Spinal cord (tissue), 10 donors: ENCODE results near the gene ACTC1. TPM values are rescaled to one million over a fixed set of nuclear protein-coding genes. Genes with fewer than 3 reads are reported as not detected.

ENCODE experiments used
- DNase-seq, 6 donors: peaks; one replicate each; pipeline versions ENCODE4 v3.0.0 to v3.0.0-alpha.2; 2013 to 2015; ENCODE audit warnings: low spot score in 6 of 6, low read depth in 4 of 6
- H3K27ac ChIP-seq: one replicate; pipeline ENCODE4 v1.5.1; 2013; ENCODE audit warnings: low read depth, low read length, control low read depth
- H3K27me3 ChIP-seq: one replicate; pipeline ENCODE4 v1.6.1; 2013; ENCODE audit warnings: low read length; ENCODE audit not compliant: control insufficient read depth, insufficient read depth
- H3K36me3 ChIP-seq: one replicate; pipeline ENCODE4 v1.6.1; 2013; ENCODE audit warnings: low read length; ENCODE audit not compliant: control insufficient read depth, insufficient read depth
- H3K4me1 ChIP-seq: one replicate; pipeline ENCODE4 v1.6.1; 2013; ENCODE audit warnings: low read length; ENCODE audit not compliant: control insufficient read depth, insufficient read depth
- H3K4me3 ChIP-seq: one replicate; pipeline ENCODE4 v1.5.1; 2013; ENCODE audit warnings: low read depth, low read length, control low read depth
- H3K9me3 ChIP-seq: one replicate; pipeline ENCODE4 v1.6.1; 2013; ENCODE audit warnings: low read length; ENCODE audit not compliant: control insufficient read depth, insufficient read depth
- WGBS: methylation state at CpG from one replicate; pipeline ENCODE4 v1.1.5; 2013; ENCODE audit warnings: missing lambda C conversion rate; ENCODE audit not compliant: insufficient coverage; 5-methylcytosine and 5-hydroxymethylcytosine counted together
- polyA plus RNA-seq, 2 donors: library from polyadenylated mRNA; unstranded; fragments of 120-200 nt; gene quantifications; one replicate each; pipeline ENCODE4 v1.2.1, GENCODE V29; 2013; ENCODE audit not compliant: insufficient read length in 2 of 2
- total RNA-seq, 2 donors: library from RNA; depleted of rRNA in 1 of 2; stranded (reverse); fragments of 120-200 nt in 1 of 2; fragments of >200 nt in 1 of 2; gene quantifications; one replicate each; pipeline versions ENCODE4 v1.2.3 to v1.2.4, GENCODE V29; 2013 to 2014
- donor health status: healthy.

The ACTC1 gene
- total and polyA plus RNA-seq, 4 donors = 2.0 to 39.0 (median 4.1) TPM

DNA sequence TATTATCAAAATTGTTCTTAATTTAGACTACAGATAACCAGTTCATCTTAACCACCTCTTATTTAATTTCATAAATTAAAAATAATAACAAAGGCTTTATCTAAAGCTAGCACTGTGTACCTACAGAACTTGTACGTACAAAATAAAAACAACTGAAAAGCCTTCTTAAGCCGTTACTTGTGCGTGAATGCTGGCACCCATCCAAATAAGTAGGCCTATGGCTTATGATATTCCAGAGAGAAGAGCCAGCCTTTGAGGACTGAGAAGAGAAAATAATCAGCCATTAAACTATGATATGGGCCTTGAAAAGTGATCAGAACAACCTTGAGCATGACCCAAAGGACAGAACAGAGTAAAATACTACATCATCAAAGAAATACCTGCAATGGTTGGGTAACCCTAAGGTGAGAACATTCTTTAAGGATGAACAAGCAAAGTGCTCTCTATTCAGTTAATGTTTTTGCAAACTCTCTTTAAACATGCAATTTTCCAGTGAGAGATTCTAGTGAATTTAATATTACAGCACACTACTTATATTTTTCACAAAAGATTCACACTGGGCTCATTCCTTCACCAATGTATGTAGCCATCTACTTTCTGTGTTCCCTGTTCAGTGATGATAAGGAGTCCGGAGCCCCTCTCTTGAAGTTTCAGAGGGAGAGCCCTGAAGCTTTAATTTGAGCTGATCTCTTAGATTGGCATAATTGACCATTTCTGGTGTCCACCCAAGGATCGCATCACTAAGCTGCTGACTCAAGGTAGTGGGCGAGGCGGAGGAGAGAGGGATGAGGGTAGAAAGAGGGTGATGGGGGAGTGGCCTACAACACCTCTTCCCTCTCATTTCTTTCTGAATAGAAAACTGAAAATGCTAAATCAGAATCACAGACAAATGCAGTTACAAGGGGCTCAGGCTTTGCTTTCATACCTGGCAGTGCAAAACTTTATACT, 7.7 kb upstream of the ACTC1 start:
- peak in 1 of 6 donors; percentile 26 for DNase-seq
- Histone ChIP-seq H3K27me3 (no peaks in the 10 kb centered on the region), H3K36me3 (no peaks in the 10 kb centered on the region), H3K4me1 (peaks cover 7% of the 10 kb centered on the region), H3K27ac (no peak overlapping the region), H3K4me3 (no peak overlapping the region), H3K9me3 (no peaks in the 10 kb centered on the region)
- WGBS = 83% methylated on average over 4 of the region's 7 CpGs

DNA sequence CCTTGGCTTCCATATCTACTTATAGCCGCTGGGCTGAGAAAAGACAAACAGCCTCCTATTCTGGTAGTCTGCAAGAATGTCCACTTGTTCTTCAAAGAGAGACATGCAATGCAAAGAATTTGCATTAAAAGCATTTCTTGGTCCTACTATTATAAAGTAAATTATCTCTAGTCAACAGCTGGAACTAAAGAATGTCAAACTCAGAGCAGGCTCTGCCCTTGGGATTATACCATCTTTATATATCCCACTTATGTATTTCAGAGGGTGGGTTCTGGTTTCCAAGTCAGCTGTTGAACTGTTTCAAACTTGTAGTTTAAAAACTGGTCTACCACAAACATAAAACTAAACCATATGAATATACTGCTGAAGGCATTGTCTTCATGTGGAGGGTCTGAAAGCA, 7.0 kb upstream of the ACTC1 start:
- Histone ChIP-seq H3K27me3 (no peaks in the 10 kb centered on the region), H3K4me3 (no peak overlapping the region), H3K27ac (no peak overlapping the region), H3K4me1 (peaks cover 7% of the 10 kb centered on the region), H3K9me3 (no peaks in the 10 kb centered on the region), H3K36me3 (no peaks in the 10 kb centered on the region)
- no CpG with 5 or more reads among the region's 1 CpG for WGBS
- no peak for DNase-seq

DNA sequence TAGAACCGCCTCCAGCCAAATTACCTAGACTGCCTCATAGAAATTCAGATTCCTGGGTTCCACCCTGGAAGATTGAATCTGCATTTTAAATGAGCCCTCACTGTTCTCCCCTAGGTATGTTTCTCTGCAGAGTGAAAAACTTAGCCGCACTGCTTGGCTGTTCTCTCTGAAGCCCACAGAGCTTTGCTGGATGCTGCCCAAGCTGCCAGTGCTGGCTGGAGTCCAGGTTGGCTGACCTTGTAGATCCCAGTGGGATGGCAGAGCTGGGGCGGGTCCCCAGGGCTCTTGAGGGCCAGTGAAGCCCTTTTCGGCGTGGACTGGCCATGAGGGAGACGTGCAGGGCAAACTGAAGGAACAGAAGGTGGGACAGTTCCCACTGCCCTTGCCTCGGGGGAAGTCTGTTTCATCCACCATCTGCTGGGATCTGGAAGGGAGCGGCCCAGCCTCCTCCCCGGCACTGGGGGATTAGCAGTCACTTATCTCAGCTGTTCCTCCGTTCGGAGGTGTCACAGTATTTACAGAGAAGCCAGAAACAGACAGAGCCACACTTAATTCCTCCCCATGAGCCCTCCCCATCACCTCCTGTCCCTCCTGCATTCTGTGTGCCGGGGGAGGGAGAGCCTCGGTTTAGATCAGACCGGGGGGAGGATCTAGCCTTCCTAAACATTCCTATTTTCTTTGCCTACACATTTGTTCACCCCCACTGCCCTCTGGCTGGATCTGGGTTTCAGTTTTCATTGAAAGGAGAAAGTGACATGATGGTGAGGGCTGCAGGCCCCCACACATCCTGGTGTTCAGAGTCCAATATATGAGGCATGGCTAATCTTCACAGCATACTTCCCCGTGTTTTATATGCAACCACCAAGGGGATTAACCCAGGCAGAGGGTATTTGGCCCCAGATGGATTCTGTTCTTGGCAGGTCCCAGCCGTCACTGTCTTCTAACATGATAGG, 4.1 kb upstream of the ACTC1 start:
- no peaks in the 10 kb centered on the region for H3K36me3 ChIP-seq
- DNase-seq = peak in 2 of 6 donors; percentile 53 to 76
- H3K4me1 ChIP-seq = peaks cover 22% of the 10 kb centered on the region
- H3K27me3 ChIP-seq = peaks cover 19% of the 10 kb centered on the region
- no peak overlapping the region for H3K4me3 ChIP-seq
- H3K9me3 ChIP-seq = no peaks in the 10 kb centered on the region
- WGBS = 28% methylated on average over 9 of the region's 16 CpGs
- no peak overlapping the region for H3K27ac ChIP-seq

DNA sequence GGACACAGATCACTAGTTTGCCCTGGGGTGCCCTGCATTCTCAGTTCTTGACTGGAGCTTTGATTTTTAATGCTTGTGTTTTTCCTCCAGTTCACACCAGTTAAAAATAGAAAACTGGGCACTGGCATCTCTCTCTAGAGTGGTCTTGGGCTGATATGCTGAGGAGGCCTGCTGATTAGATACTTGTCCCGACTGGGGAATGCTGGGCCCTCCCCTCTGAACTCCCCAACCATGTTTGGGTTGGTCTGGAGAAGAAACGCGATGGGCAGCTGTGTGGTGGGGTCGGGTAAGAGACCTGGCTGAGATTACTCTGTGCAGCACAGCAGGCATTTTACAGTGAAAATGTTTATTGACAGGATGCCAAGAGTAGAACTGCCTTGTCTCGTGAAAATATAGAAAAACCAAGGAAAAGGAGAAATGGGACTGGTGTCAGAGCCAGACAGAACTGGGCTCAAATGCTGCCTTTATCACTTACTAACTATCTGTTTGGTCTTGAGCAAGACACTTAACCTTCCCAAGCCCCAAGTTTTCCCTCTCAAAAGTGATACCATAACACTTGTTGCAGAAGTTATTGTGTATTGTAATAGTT, 1.6 kb upstream of the ACTC1 start:
- 71% methylated on average over 4 of the region's 5 CpGs for WGBS
- Histone ChIP-seq H3K27me3 (peaks cover 26% of the 10 kb centered on the region), H3K27ac (no peak overlapping the region), H3K9me3 (no peaks in the 10 kb centered on the region), H3K36me3 (no peaks in the 10 kb centered on the region), H3K4me3 (no peak overlapping the region), H3K4me1 (peaks cover 22% of the 10 kb centered on the region)
- no peak for DNase-seq

DNA sequence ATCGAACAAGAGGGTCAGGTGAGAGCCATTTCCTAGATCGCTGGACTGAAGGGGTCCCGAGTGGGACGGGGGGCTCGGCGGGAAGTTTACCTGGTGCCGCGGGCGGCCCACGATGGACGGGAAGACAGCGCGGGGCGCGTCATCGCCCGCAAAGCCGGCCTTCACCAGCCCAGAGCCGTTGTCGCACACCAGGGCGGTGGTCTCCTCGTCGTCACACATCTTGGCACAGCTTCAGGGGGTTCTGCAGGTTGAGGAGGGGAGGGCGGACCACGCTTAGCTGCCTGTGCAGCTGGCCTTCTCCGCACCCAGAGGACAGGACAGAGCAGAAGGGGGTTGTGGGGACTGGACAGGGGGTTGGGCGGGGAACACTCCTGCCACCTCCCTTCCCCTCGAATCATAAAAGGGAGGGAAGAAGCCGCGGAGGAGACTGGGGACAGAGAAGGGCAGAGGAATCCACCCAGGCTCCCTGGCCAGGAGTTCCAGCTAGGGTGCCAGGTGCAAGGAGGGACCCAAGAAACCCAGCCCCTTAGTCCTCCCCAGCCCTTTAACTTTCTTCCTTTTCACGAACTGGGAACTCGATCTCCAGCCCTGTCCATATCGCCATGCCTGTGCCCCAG, 651 bp downstream of the ACTC1 start:
- peaks cover 22% of the 10 kb centered on the region for H3K4me1 ChIP-seq
- H3K4me3 ChIP-seq = no peak overlapping the region
- no peak overlapping the region for H3K27ac ChIP-seq
- peaks cover 26% of the 10 kb centered on the region for H3K27me3 ChIP-seq
- H3K36me3 ChIP-seq = no peaks in the 10 kb centered on the region
- no peaks in the 10 kb centered on the region for H3K9me3 ChIP-seq
- no peak for DNase-seq
- 27% methylated on average over 21 of the region's 33 CpGs for WGBS

DNA sequence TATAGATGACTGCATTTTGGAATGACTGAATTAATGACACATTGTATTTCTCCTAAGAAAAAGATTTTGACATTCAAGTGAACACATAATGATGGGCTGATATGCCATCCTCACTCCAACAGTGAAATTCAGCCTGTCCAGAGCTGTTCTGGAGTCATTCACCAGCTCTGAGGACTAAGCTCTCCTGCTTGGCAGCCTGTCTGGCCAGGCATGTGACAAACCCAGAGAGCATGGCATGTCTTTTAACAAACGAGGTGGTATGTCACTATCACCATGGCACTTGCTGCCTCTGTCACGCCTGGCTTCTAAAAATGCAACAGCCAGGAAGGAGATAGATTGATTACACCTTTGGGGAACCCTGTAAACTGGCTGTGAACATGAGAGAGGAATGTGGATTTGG, 1.4 kb downstream of the ACTC1 start:
- 59% methylated on average over 2 of the region's 2 CpGs for WGBS
- Histone ChIP-seq H3K9me3 (no peaks in the 10 kb centered on the region), H3K4me3 (no peak overlapping the region), H3K4me1 (peaks cover 16% of the 10 kb centered on the region), H3K36me3 (no peaks in the 10 kb centered on the region), H3K27me3 (peaks cover 26% of the 10 kb centered on the region), H3K27ac (no peak overlapping the region)
- DNase-seq = no peak

DNA sequence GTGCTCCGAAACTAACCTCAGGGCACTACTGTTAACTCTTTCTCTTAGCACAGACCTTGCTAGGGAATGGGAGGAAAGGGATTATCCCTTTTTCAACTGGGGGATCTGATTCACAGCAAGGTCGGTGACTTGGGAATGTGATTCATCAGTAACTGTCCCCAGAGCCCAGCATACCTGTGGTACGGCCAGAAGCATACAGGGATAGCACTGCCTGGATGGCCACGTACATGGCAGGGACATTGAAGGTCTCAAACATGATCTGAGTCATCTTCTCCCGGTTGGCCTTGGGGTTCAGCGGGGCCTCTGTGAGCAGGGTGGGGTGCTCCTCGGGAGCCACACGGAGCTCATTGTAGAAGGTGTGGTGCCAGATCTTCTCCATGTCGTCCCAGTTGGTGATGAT, 2.3 kb downstream of the ACTC1 start:
- WGBS = 93% methylated on average over 8 of the region's 9 CpGs
- no peak for DNase-seq
- H3K9me3 ChIP-seq = no peaks in the 10 kb centered on the region
- H3K27ac ChIP-seq = no peak overlapping the region
- H3K4me3 ChIP-seq = no peak overlapping the region
- peaks cover 26% of the 10 kb centered on the region for H3K27me3 ChIP-seq
- no peaks in the 10 kb centered on the region for H3K36me3 ChIP-seq
- peaks cover 16% of the 10 kb centered on the region for H3K4me1 ChIP-seq

DNA sequence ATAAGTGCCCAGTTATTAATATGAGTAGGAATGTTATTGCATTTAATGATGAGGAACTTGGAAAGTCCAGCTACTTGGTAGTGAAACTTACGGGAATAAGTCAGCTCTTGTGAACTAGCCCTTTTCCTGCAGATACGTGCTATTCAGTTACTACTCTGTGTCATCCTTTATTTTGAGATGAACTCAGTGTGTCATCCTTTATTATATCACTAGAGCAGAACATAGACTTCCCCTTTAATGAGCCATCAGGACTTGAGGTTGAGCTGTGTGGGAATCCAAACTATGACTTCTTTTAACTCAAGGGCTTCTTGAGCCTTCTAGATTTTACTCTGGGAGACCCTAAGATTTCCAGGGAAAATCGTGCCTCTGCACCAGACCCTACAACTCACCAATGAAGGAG, 3.6 kb downstream of the ACTC1 start:
- H3K36me3 ChIP-seq = no peaks in the 10 kb centered on the region
- no peak overlapping the region for H3K4me3 ChIP-seq
- peaks cover 16% of the 10 kb centered on the region for H3K4me1 ChIP-seq
- H3K27me3 ChIP-seq = peaks cover 26% of the 10 kb centered on the region
- no peak for DNase-seq
- H3K27ac ChIP-seq = no peak overlapping the region
- WGBS = 86% methylated on average over 1 of the region's 3 CpGs
- H3K9me3 ChIP-seq = no peaks in the 10 kb centered on the region

DNA sequence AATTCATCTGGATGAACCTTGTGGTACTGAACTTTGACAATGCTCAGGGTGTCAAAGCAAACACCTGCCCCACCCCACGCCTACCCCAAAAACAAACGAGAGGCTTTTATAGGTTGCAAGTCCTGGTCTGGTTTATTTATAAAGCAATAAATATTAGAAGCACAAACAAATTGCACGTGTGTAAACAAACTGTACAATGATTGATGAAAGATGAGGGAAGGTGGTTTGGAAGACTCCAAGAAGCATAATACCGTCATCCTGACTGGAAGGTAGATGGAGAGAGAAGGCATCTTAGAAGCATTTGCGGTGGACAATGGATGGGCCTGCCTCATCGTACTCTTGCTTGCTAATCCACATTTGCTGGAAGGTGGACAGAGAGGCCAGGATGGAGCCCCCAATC, 5.2 kb downstream of the ACTC1 start:
- H3K9me3 ChIP-seq = no peaks in the 10 kb centered on the region
- no peak for DNase-seq
- H3K27ac ChIP-seq = no peak overlapping the region
- no peak overlapping the region for H3K4me3 ChIP-seq
- H3K4me1 ChIP-seq = peaks cover 7% of the 10 kb centered on the region
- 96% methylated on average over 4 of the region's 6 CpGs for WGBS
- peaks cover 14% of the 10 kb centered on the region for H3K27me3 ChIP-seq
- H3K36me3 ChIP-seq = no peaks in the 10 kb centered on the region
